GM18505 (cell line): ENCODE data around the gene PACRG.

Source experiments
- ATAC-seq: cut with Tn5 transposase; IDR thresholded peaks from one replicate; pipeline ENCODE4 v1.9.1; 2021; ENCODE audit not compliant: unreplicated experiment
- POLR2A ChIP-seq: IDR thresholded peaks from 4 replicates; pipeline ENCODE4 v1.6.1; 2011; ENCODE audit warnings: borderline replicate concordance; ENCODE audit not compliant: insufficient read depth, insufficient read length; ENCODE audit errors: extremely low read depth

The PACRG gene

DNA sequence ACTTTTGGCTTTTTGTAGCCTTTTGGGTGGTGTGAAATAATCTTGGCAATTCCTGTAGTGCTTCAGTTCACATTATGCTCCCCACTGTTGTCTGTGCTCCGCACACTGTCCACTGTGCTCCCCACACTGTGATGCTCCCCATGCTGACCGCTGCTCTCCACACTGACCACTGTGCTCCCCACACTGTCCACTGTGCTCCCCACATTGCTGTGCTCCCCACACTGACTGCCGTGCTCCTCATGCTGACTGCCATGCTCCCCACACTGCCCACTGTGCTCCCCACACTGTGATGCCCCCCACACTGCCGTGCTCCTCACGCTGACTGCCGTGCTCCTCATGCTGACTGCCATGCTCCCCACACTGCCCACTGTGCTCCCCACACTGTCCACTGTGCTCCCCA is 118.9 kb downstream of the PACRG start:
- ATAC-seq: no peak
- TF ChIP-seq POLR2A: no peak

DNA sequence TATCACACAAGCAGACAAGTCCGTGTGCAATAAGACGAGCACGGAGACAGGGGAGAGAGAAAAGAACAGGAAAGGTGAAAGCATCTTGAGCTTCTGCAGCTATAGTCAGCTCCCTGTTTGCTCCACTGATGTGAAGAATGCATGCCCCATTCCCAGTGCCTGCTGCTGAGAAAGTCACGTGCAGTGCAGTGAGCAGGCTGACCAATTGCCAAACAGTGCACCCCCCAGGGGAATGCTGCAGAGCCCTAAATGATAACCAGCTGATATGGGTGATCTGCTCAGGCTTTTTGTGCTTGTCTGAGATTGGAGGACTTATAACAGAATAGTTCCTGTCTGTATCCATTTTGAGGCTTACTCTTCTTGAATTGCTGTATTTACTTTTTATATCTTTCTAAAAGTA is 121.5 kb downstream of the PACRG start:
- no peak for TF ChIP-seq POLR2A

DNA sequence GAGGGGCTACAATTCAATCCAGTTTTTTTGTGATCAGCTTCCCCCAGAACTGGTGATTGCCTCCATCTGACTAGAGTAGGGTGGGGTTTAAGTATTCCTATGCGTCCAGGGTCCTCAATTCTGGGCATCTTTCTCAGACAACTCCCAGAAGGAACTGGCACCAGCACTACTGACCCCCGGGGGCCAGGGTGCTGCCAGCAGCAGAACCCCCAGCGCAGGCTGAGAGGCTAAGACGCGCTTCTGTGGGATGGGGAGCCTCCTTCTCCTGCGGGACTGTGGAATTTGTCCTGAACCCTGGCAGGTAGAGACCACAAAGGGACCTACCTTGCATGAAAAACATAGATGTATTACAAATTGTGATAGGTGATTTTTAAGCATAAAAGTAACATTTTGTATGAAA is 124.4 kb downstream of the PACRG start:
- TF ChIP-seq POLR2A: no peak
- no peak for ATAC-seq

More for the DNA sequence above, 121.5 kb downstream of the PACRG start:
- no peak for ATAC-seq

DNA sequence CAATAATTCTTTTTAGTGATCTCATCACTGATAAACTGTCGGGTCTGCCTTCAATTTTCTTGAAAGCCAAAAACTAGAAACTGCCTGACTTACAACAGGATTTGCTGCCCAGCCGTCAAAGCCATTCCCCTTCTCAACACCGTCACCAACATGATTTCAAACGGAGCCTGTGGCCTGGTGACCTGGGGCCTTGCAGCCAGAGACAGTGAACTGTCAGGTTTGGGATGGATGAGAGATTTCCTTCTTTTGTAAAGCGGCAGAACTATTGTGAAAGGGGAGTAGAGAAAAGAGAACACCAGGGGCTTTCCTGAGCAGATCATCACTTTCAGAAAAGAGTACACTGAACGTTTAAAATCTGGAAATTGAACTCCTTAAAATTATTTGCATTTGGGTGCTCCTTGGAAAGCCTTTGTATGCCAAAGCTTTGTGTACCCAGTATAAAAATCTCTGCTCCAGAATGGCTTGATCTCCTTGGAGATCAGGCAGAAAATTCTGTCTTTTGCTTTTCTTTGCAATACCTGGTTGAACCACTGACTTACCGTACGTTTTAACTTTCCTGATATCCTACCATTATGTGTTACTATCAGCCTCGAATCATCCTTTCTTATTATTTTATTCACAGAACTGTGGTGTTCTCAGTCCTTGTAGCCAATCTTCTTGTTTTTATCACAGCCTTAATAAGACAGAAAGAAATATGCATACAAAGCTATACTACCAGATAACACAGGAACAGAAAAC is 125.2 kb downstream of the PACRG start:
- no peak for TF ChIP-seq POLR2A
- no peak for ATAC-seq

DNA sequence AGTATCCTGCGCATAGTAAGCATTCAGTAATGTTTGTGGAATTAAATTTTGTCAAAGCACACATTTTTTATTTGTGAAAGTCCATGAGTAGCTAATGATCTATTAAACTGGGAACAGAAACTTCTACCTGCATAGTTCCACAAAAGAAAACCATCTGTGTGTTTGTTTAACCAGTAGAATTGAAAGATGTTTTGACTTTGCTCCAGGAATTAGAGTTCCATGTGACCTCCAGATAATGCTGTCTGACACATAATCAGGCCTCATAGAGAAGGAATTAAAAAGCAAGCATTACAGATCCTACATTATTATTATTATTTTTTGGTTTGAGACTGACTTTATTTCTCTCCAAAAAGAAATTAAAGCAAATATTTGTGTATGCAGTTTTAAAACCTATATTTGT is 126.5 kb downstream of the PACRG start:
- no peak for ATAC-seq
- no peak for TF ChIP-seq POLR2A

DNA sequence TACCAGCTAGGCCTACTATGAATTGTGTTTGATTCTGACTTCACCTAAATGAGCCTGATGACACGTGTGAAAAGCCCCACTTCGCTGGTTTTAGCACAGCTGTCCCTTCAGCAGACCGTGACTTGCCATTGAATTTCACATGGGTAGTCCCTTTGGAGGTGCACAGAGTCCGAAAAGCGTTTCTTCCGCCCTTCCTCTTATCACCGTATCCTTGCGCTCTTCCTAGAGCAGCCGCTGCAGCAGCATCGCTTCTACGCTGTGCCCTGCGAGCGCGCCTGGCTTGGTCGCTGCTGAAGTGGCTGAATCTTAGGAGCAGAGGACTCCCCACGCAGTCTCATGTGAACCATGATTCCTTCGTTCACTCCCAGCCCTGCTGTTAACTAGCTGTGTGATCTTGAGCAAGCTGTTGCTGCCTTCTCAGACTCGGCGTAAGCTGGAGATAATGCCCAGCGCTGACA is 127.0 kb downstream of the PACRG start:
- ATAC-seq: no peak
- TF ChIP-seq POLR2A: no peak

DNA sequence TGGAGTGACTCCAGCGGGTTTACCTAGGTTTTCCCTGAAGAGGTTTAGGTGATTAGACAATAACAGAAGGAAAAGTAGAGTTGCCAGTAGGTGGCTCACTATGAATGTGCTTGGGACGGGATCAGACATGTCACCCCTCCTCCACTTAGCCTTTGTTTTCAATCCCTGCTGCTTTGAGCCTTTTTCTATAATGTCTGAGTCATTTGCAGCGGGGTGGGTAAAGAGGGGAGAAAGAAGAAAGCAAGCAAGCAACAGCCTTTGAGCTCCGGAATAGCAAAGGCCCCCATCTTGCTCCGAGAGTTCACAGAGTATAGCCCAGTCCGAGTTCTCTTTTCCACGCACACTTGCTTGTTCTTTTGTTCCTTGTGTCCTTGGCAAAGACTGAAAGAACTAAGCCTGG is 129.1 kb downstream of the PACRG start:
- TF ChIP-seq POLR2A: no peak

DNA sequence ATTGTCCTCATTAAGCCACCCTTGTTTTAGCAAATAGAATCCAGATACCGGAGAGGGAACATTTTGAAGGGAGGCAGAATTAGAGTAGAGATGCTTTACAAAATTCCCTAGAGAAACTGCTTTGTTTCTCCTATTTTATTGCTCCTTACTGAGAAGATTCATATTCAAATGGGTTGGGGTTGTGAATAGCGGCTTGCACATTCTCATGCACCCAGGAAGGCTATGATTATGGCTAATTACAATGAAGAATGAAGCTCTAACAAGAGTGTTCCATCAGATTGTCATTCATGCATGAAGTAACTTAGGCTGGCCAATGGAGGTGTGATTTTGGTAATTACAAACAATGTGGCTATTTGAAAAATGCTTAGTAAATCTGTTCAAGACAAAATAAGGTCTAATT is 129.6 kb downstream of the PACRG start:
- TF ChIP-seq POLR2A: no peak
- ATAC-seq: no peak

More for the DNA sequence above, 129.1 kb downstream of the PACRG start:
- no peak for ATAC-seq

DNA sequence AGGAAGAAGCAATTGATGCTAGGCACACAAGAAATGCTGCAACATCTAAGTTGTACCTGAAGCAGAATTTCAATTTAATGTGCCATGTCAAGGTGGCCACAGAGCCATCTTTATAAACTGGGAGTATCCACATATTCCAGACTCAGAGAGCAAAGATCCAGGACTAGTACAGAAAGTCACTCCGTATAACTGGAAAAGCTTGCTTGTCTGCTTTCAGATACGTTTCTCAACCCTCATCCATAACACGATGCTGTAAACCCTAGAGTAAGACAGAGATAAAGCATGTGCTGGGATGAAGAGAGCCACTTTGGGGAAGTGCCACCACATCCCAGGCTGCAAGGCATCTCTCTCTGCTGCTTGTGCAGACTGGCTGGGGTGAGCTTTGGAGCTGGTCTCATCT is 134.7 kb downstream of the PACRG start:
- no peak for ATAC-seq

DNA sequence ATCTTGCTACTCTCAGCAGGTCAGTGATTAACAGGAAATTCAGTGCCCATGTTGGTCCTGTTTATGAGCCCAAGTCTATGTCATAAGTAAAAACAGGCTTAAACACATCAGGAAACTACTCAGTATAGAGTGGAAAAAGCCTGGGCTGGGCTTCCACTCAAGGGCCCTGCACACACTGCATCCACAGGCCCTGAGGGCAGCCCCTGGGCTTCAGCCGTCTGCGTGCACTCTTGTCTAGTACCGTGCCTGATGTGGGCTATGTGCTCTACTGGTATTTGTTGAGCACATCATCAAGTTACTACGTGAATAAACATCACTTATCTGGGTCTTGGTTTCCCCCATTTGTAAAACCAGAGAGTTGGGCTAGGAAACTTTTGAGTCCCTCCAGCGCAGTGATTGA is 135.2 kb downstream of the PACRG start:
- no peak for TF ChIP-seq POLR2A
- no peak for ATAC-seq

More for the DNA sequence above, 134.7 kb downstream of the PACRG start:
- no peak for TF ChIP-seq POLR2A

DNA sequence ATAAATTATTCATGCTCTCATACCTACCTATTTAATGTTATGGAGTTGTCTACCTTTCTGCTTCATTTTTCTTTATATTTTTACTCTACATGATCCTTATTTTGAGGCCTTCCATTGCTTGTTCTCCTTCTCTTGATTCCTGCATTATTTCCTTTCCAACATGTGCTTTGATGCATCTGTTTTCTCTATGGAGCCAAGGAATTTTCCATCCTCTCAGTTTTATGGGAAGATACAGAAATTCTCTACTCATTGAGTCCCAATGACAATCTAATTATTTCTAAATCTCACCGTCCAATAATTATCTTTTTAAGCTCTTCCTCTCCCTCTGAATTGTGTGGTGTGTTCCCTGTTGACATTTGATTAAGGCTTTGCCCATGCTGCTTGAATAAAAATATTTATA is 136.0 kb downstream of the PACRG start:
- ATAC-seq: no peak
- no peak for TF ChIP-seq POLR2A

DNA sequence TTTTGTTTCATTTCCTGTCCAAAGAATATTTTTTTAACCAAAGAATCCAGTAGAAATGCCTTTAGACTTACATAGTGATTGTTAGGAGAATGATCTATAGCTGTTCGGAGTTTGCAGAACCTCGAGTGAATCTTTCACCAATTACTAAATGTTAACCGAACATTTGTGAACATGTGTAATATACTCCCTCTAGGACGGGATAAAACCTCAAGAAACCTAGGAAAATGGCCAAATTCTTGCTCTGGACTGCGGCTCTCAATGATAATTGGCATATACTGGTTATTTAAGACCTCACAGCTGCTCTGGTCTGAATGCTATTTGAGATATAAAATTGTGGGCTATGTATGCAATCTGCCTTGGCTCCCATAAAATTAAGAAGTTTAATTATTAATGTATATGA is 137.1 kb downstream of the PACRG start:
- no peak for TF ChIP-seq POLR2A
- ATAC-seq: no peak

DNA sequence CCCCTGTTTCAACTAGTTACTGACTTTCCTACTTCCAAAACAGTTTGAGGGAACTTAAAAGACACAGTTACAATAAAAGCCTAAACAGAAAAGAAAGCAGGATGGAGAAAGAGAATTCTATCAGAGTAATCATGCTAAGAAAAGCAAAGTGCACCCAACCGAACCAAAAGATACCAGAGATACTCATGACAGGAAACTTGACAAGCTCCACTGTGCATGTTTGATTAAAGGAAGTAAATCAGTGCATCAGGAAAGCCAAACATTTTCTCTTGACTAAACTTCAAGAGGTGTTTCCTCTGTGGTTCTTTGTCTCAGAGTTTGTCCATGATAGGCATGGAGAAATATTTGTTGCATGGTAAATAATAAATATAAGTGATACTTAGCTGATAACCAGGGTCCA is 138.9 kb downstream of the PACRG start:
- ATAC-seq: no peak
- TF ChIP-seq POLR2A: no peak

DNA sequence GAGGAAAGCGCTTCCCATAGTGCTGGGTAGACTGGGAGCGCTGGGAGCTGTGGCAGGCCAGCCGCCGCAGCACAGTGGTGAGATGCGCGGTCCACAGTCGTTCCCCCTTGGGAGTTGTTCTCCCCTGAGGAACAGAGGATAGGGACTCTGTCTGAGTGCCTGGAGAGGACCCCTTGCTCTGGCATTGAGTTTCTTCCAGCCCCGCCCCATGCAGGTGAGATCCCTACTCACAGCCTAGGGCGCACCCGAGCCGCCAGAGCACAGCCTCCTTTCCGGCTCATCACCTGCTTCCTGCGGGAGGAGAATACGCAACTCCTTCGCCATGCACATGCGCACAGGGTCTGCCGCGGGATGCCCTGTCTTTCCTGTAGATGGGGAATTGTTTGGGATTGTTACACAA is 140.6 kb downstream of the PACRG start:
- no peak for ATAC-seq
- TF ChIP-seq POLR2A: no peak

DNA sequence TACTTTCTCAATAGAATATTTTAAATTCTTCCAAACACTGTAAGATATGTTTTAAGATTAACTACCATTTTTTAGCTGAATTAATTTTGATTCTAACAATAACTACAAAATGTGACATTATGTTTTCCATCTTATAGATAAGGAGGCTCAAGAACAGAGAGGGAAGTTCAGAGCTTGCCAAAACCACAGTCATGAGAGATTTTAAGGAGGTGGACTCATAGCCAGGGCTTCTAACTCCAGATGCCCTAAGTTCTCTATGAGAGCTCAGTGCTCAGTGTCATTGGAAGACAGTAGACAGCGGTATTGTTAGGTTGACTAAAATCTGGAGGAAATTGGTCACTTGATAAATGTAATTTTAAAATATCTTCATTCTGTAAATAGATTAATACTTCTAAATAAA is 144.2 kb downstream of the PACRG start:
- no peak for ATAC-seq
- no peak for TF ChIP-seq POLR2A

DNA sequence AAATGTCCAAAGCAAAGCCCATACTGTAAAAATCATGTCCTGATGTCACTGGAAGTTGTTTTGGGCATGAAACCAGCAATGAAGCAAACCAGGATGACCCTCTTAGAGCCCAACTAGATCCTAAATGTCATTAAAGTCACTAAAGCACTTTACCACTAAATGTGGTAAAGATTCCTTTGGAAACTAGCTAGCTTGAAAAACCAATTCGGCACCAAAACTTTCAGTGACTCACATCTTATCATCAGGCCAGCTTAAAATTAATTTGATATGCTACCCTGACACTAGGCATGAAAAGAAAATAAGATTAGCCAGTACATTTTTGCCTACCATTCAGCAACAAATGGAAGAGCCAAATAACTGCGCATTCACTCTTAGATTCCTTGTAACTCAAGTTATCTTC is 145.8 kb downstream of the PACRG start:
- ATAC-seq: no peak
- no peak for TF ChIP-seq POLR2A

DNA sequence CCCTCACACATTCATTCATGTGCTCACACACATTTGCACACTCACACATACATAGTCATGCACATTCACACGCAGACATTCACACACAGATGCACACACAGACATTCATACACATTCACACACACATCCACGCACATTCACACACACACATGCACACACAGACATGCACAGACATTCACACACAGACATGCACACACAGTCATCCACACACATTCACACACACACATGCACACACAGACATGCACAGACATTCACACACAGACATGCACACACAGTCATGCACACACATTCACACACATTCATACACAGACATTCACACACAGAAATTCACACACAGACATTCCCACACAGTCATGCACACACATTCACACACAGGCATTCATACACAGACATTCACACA is 147.3 kb downstream of the PACRG start:
- no peak for TF ChIP-seq POLR2A
- ATAC-seq: no peak
